Effector memory CD4-positive, alpha-beta T cell (primary cell): ENCODE data around the gene SF3B5.
"Not testable (repeated sequence)": the region's sequence is repeated elsewhere in the genome, so short reads cannot be mapped to it uniquely, and the experiment has no call there.

Experiments used
- DNase-seq, 3 donors: peaks; one replicate each; pipeline ENCODE4 v3.0.0-alpha.2; 2020
- H3K27ac ChIP-seq: 2 replicates; pipeline ENCODE4 v1.7.0; 2013; ENCODE audit warnings: mild to moderate bottlenecking, low read length, moderate library complexity; ENCODE audit not compliant: insufficient read depth, poor library complexity, severe bottlenecking
- H3K27me3 ChIP-seq: replicated peaks from 2 replicates; pipeline ENCODE4 v1.7.0; 2013; ENCODE audit warnings: mild to moderate bottlenecking, low read length; ENCODE audit not compliant: insufficient read depth, control insufficient read depth, poor library complexity, severe bottlenecking
- H3K36me3 ChIP-seq: 2 replicates; pipeline ENCODE4 v1.7.0; 2013; ENCODE audit warnings: mild to moderate bottlenecking, low read length, moderate library complexity; ENCODE audit not compliant: control insufficient read depth, insufficient read depth
- H3K4me1 ChIP-seq: 2 replicates; pipeline ENCODE4 v1.7.0; 2013; ENCODE audit warnings: low read length, mild to moderate bottlenecking; ENCODE audit not compliant: control insufficient read depth, insufficient read depth, poor library complexity, severe bottlenecking
- H3K4me3 ChIP-seq: 2 replicates; pipeline ENCODE4 v1.7.0; 2013; ENCODE audit warnings: low read length, low read depth, mild to moderate bottlenecking; ENCODE audit not compliant: insufficient read depth, poor library complexity, severe bottlenecking
- H3K9me3 ChIP-seq: 2 replicates; pipeline ENCODE4 v1.7.0; 2013; ENCODE audit warnings: mild to moderate bottlenecking, low read length, moderate library complexity; ENCODE audit not compliant: control insufficient read depth

Gene SF3B5

GRCh38 chr6:144133225-144133821 is 38.0 kb upstream of the SF3B5 start:
- Histone ChIP-seq H3K4me3 (no peak overlapping the region), H3K4me1 (no peaks in the 10 kb centered on the region)

GRCh38 chr6:144132167-144132690 is 36.9 kb upstream of the SF3B5 start:
- not testable (repeated sequence) for DNase-seq, H3K36me3 ChIP-seq, H3K9me3 ChIP-seq, H3K27me3 ChIP-seq, H3K4me3 ChIP-seq, H3K27ac ChIP-seq, H3K4me1 ChIP-seq

More at GRCh38 chr6:144133225-144133821, 38.0 kb upstream of the SF3B5 start:
- Histone ChIP-seq H3K36me3 (no peaks in the 10 kb centered on the region), H3K9me3 (no peaks in the 10 kb centered on the region), H3K27me3 (no peaks in the 10 kb centered on the region), H3K27ac (no peak overlapping the region)
- no peak for DNase-seq

GRCh38 chr6:144131248-144131709 is 35.9 kb upstream of the SF3B5 start:
- Histone ChIP-seq H3K27ac (no peak overlapping the region), H3K4me1 (no peaks in the 10 kb centered on the region), H3K9me3 (no peaks in the 10 kb centered on the region), H3K4me3 (no peak overlapping the region), H3K27me3 (no peaks in the 10 kb centered on the region), H3K36me3 (no peaks in the 10 kb centered on the region)
- DNase-seq, result no peak

GRCh38 chr6:144129469-144129868 is 34.1 kb upstream of the SF3B5 start:
- H3K9me3 ChIP-seq, result no peaks in the 10 kb centered on the region
- no peaks in the 10 kb centered on the region for H3K36me3 ChIP-seq
- no peaks in the 10 kb centered on the region for H3K27me3 ChIP-seq
- no peak overlapping the region for H3K4me3 ChIP-seq
- H3K4me1 ChIP-seq, result no peaks in the 10 kb centered on the region
- H3K27ac ChIP-seq, result no peak overlapping the region
- DNase-seq, result no peak

- H3K27ac ChIP-seq, result no peak overlapping the region
- H3K9me3 ChIP-seq, result no peaks in the 10 kb centered on the region
- DNase-seq, result no peak
- no peaks in the 10 kb centered on the region for H3K36me3 ChIP-seq
- H3K4me3 ChIP-seq, result no peak overlapping the region
- H3K4me1 ChIP-seq, result no peaks in the 10 kb centered on the region
- no peaks in the 10 kb centered on the region for H3K27me3 ChIP-seq
These were observed 31.7 kb upstream of the SF3B5 start for GRCh38 chr6:144127097-144127496.

- Histone ChIP-seq H3K9me3 (no peaks in the 10 kb centered on the region), H3K27me3 (no peaks in the 10 kb centered on the region), H3K4me3 (no peak overlapping the region), H3K4me1 (no peaks in the 10 kb centered on the region), H3K36me3 (no peaks in the 10 kb centered on the region), H3K27ac (no peak overlapping the region)
- DNase-seq, result no peak
These were observed 28.5 kb upstream of the SF3B5 start for GRCh38 chr6:144123836-144124235.

GRCh38 chr6:144123421-144123820 is 28.0 kb upstream of the SF3B5 start:
- Histone ChIP-seq H3K27me3 (no peaks in the 10 kb centered on the region), H3K4me1 (no peaks in the 10 kb centered on the region), H3K4me3 (no peak overlapping the region), H3K36me3 (no peaks in the 10 kb centered on the region), H3K27ac (no peak overlapping the region), H3K9me3 (no peaks in the 10 kb centered on the region)
- no peak for DNase-seq

GRCh38 chr6:144122861-144123260 is 27.5 kb upstream of the SF3B5 start:
- H3K4me3 ChIP-seq, result no peak overlapping the region
- no peaks in the 10 kb centered on the region for H3K36me3 ChIP-seq
- no peak overlapping the region for H3K27ac ChIP-seq
- H3K9me3 ChIP-seq, result no peaks in the 10 kb centered on the region
- DNase-seq, result no peak
- H3K4me1 ChIP-seq, result no peaks in the 10 kb centered on the region
- H3K27me3 ChIP-seq, result no peaks in the 10 kb centered on the region

GRCh38 chr6:144119376-144119775 is 24.0 kb upstream of the SF3B5 start:
- no peak for DNase-seq
- Histone ChIP-seq H3K4me3 (no peak overlapping the region), H3K27ac (no peak overlapping the region), H3K9me3 (no peaks in the 10 kb centered on the region), H3K27me3 (no peaks in the 10 kb centered on the region), H3K36me3 (no peaks in the 10 kb centered on the region), H3K4me1 (no peaks in the 10 kb centered on the region)

- Histone ChIP-seq H3K9me3 (no peaks in the 10 kb centered on the region), H3K27ac (no peak overlapping the region), H3K4me3 (no peak overlapping the region), H3K27me3 (no peaks in the 10 kb centered on the region), H3K4me1 (no peaks in the 10 kb centered on the region), H3K36me3 (no peaks in the 10 kb centered on the region)
- no peak for DNase-seq
These were observed 19.8 kb upstream of the SF3B5 start for GRCh38 chr6:144115219-144115618.
